ENCODE measurements around the gene VEGFA. TPM values are rescaled to one million over a fixed set of nuclear protein-coding genes. Genes with fewer than 3 reads are reported as not detected.

VEGFA gene
- total RNA-seq, 1 experiment from 2014 or later, result 407 TPM

DNA sequence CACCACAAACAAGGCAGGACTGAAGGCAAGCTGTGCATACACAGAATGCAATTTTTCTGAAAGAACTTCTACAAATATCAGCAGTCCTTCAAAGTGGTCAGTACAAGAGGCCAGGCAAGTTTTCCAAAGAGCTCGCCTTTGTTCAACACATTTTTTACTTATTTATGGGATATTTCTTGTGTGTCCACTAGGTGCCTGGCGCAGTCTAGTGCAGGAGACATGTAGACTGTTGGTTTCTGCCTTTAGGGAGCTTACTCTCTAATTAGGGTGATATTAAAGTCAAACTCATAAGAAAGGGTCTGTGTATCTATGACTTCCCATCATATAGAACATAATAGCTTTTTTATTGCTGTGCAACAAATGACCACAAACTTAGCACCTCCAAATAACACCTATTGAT, 21.2 kb upstream of the VEGFA start:
- intact Hi-C loops (cut with micrococcal nuclease; ENCODE audit: unreplicated experiment), result no loop called here
- no peak for DNase-seq
- no peak overlapping the region for H3K4me3 Mint-ChIP-seq (ENCODE audit: low read depth, unreplicated experiment)
- no TSS peak for BruUV-seq (replicated peaks)
- no peak overlapping the region for H3K27ac Mint-ChIP-seq (ENCODE audit: unreplicated experiment)
- CTCF ChIA-PET, result interaction anchor here (0.8 to 0.9 kb wide), 2 partner anchors 14 to 28 kb away, joined by 3 read pairs; no protein-coding TSS in a partner anchor
- H3K36me3 Mint-ChIP-seq (ENCODE audit: insufficient read depth, unreplicated experiment), result peaks cover 5% of the 10 kb centered on the region
- TF ChIP-seq, protein P1, sequence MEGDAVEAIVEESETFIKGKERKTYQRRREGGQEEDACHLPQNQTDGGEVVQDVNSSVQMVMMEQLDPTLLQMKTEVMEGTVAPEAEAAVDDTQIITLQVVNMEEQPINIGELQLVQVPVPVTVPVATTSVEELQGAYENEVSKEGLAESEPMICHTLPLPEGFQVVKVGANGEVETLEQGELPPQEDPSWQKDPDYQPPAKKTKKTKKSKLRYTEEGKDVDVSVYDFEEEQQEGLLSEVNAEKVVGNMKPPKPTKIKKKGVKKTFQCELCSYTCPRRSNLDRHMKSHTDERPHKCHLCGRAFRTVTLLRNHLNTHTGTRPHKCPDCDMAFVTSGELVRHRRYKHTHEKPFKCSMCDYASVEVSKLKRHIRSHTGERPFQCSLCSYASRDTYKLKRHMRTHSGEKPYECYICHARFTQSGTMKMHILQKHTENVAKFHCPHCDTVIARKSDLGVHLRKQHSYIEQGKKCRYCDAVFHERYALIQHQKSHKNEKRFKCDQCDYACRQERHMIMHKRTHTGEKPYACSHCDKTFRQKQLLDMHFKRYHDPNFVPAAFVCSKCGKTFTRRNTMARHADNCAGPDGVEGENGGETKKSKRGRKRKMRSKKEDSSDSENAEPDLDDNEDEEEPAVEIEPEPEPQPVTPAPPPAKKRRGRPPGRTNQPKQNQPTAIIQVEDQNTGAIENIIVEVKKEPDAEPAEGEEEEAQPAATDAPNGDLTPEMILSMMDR (IDR thresholded peaks at IDR 0.05; ENCODE audit: unreplicated experiment), result no peak
- no peaks in the 10 kb centered on the region for H3K4me1 Mint-ChIP-seq (ENCODE audit: low read depth, unreplicated experiment)
- peaks cover 34% of the 10 kb centered on the region for H3K27me3 Mint-ChIP-seq (ENCODE audit: unreplicated experiment)
- no peaks in the 10 kb centered on the region for H3K9me3 Mint-ChIP-seq (ENCODE audit: low read depth, unreplicated experiment)

DNA sequence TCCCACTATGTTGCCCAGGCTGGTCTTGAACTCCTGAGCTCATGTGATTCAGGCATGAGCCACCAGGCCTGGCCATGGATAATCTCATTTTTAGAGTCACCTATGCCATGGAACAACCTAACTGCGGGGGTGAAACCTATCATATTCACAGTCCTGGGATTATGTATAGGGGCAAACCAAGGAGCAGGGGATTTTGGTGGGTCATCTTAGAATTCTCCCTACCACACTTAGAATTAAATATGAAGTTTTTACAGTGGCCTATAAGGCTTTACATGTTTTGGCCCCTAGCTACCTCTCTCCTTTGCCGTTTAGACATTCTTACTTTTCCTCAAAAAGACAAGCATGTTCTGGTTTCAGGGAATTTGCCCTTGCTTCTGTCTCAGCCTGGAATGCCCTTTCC, 20.6 kb upstream of the VEGFA start:
- H3K27me3 Mint-ChIP-seq (ENCODE audit: unreplicated experiment), result peaks cover 34% of the 10 kb centered on the region
- BruUV-seq (replicated peaks), result no TSS peak
- TF ChIP-seq, protein P1 (IDR thresholded peaks at IDR 0.05; ENCODE audit: unreplicated experiment), result no peak
- no peak overlapping the region for H3K4me3 Mint-ChIP-seq (ENCODE audit: low read depth, unreplicated experiment)
- no peak for DNase-seq
- CTCF ChIA-PET, result interaction anchor here (0.8 to 0.9 kb wide), 2 partner anchors 13 to 28 kb away, joined by 3 read pairs; no protein-coding TSS in a partner anchor
- H3K27ac Mint-ChIP-seq (ENCODE audit: unreplicated experiment), result no peak overlapping the region
- H3K36me3 Mint-ChIP-seq (ENCODE audit: insufficient read depth, unreplicated experiment), result peaks cover 5% of the 10 kb centered on the region
- no peaks in the 10 kb centered on the region for H3K9me3 Mint-ChIP-seq (ENCODE audit: low read depth, unreplicated experiment)
- intact Hi-C loops (cut with micrococcal nuclease; ENCODE audit: unreplicated experiment), result no loop called here
- H3K4me1 Mint-ChIP-seq (ENCODE audit: low read depth, unreplicated experiment), result no peaks in the 10 kb centered on the region

DNA sequence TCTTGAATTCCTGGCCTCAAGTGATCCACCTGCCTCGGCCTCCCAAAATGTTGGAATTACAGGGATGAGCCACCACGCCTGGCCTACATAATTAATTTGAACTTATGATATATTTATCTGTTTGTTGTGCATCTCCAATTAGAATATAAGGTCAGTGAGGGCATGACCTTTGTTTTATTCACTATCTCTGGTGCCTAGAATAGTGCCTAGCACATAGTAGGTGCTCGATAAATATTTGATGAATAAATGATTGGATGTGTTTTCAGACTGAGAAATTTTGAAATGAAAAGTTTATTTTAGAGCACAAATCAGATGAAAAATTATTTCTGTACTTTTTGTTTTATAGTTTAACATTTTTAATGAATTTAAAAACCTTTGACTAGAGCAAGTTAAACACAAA, 19.4 kb upstream of the VEGFA start:
- no peak for DNase-seq
- no peak overlapping the region for H3K4me3 Mint-ChIP-seq (ENCODE audit: low read depth, unreplicated experiment)
- peaks cover 32% of the 10 kb centered on the region for H3K27me3 Mint-ChIP-seq (ENCODE audit: unreplicated experiment)
- H3K27ac Mint-ChIP-seq (ENCODE audit: unreplicated experiment), result no peak overlapping the region
- no peaks in the 10 kb centered on the region for H3K9me3 Mint-ChIP-seq (ENCODE audit: low read depth, unreplicated experiment)
- no TSS peak for BruUV-seq (replicated peaks)
- TF ChIP-seq, protein P1 (IDR thresholded peaks at IDR 0.05; ENCODE audit: unreplicated experiment), result no peak
- intact Hi-C loops (cut with micrococcal nuclease; ENCODE audit: unreplicated experiment), result no loop called here
- H3K4me1 Mint-ChIP-seq (ENCODE audit: low read depth, unreplicated experiment), result peaks cover 8% of the 10 kb centered on the region
- CTCF ChIA-PET, result no interaction called here
- peaks cover 5% of the 10 kb centered on the region for H3K36me3 Mint-ChIP-seq (ENCODE audit: insufficient read depth, unreplicated experiment)

DNA sequence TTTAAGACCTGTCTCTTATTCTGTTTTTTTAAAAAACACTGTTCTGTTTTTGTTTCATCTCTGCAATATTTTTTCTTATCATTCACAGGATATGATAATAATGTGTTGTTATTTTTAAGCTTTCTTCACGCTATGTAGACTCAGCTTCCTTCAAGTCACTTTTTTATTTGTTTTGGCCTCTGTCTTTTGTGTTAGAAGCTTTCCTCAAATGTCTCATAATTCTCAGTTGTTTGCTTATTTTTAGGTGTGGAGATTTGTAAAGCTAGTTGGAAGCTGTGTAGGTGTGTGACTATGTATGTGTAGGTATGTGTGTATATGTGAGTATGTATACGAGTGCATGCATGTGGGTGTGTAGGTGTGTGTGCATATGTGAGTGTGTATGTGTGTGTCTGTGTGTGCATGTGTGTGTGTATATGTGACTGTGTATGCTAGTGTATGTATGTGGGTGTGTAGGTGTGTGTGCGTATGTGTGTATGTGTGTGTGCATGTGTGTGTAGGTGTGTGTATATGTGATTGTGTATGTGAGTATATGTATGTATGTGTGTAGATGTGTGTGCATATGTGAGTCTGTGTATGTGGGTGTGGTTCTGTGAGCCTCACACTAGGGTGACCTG, 16.3 kb upstream of the VEGFA start:
- BruUV-seq (replicated peaks), result no TSS peak
- intact Hi-C loops (cut with micrococcal nuclease; ENCODE audit: unreplicated experiment), result no loop called here
- CTCF ChIA-PET, result interaction anchor here (0.5 to 2.1 kb wide), 5 partner anchors 12 to 102 kb away, joined by 3 to 4 read pairs (median 4); no protein-coding TSS in a partner anchor
- Mint-ChIP-seq H3K27me3 (ENCODE audit: unreplicated experiment) (peaks cover under 1% of the 10 kb centered on the region), H3K4me1 (ENCODE audit: low read depth, unreplicated experiment) (peaks cover 9% of the 10 kb centered on the region), H3K36me3 (ENCODE audit: insufficient read depth, unreplicated experiment) (peaks cover 9% of the 10 kb centered on the region), H3K27ac (ENCODE audit: unreplicated experiment) (no peak overlapping the region), H3K4me3 (ENCODE audit: low read depth, unreplicated experiment) (no peak overlapping the region), H3K9me3 (ENCODE audit: low read depth, unreplicated experiment) (no peaks in the 10 kb centered on the region)
- no peak for DNase-seq
- TF ChIP-seq, protein P1 (IDR thresholded peaks at IDR 0.05; ENCODE audit: unreplicated experiment), result no peak
